ENCODE results near the gene ULK4. TPM values are rescaled to one million over a fixed set of nuclear protein-coding genes. Genes with fewer than 3 reads are reported as not detected.

The ULK4 gene
- total RNA-seq, 1 donor from 2014 or later, result 11.2 TPM

GRCh38 chr3:41248525-41248924, 713.4 kb downstream of the ULK4 start:
- DNase-seq (no peak), ATAC-seq (no peak)
- Histone ChIP-seq H3K27ac (no peak overlapping the region), H3K36me3 (peaks cover 7% of the 10 kb centered on the region), H3K27me3 (no peaks in the 10 kb centered on the region), H3K9me3 (no peaks in the 10 kb centered on the region), H3K4me1 (no peaks in the 10 kb centered on the region), H3K4me3 (no peak overlapping the region)
- TF ChIP-seq CTCF (IDR thresholded peaks at IDR 0.05), result no peak
- intact Hi-C loops (cut with DNase I), result no loop called here

- no peaks in the 10 kb centered on the region for H3K27me3 ChIP-seq
- H3K4me1 ChIP-seq, result no peaks in the 10 kb centered on the region
- H3K9me3 ChIP-seq, result no peaks in the 10 kb centered on the region
- no peak overlapping the region for H3K4me3 ChIP-seq
- H3K36me3 ChIP-seq, result peaks cover 14% of the 10 kb centered on the region
- no peak for DNase-seq
- intact Hi-C loops (cut with DNase I), result no loop called here
- no peak for ATAC-seq
- no peak for TF ChIP-seq CTCF (IDR thresholded peaks at IDR 0.05)
- no peak overlapping the region for H3K27ac ChIP-seq
Measured at GRCh38 chr3:41247055-41248004, 714.6 kb downstream of the ULK4 start.

GRCh38 chr3:41244620-41245336, 717.1 kb downstream of the ULK4 start:
- Histone ChIP-seq H3K36me3 (peaks cover 27% of the 10 kb centered on the region), H3K27me3 (no peaks in the 10 kb centered on the region), H3K4me3 (no peak overlapping the region), H3K4me1 (no peaks in the 10 kb centered on the region), H3K9me3 (no peaks in the 10 kb centered on the region), H3K27ac (no peak overlapping the region)
- intact Hi-C loops (cut with DNase I), result no loop called here
- no peak for TF ChIP-seq CTCF (IDR thresholded peaks at IDR 0.05)
- ATAC-seq (peak; percentile 12), DNase-seq (no peak)

- DNase-seq (no peak), ATAC-seq (no peak)
- TF ChIP-seq CTCF (IDR thresholded peaks at IDR 0.05), result no peak
- Histone ChIP-seq H3K4me3 (no peak overlapping the region), H3K27me3 (no peaks in the 10 kb centered on the region), H3K27ac (no peak overlapping the region), H3K9me3 (no peaks in the 10 kb centered on the region), H3K36me3 (peaks cover 42% of the 10 kb centered on the region), H3K4me1 (no peaks in the 10 kb centered on the region)
- intact Hi-C loops (cut with DNase I), result no loop called here
Measured at GRCh38 chr3:41243183-41243582, 718.7 kb downstream of the ULK4 start.

- H3K4me3 ChIP-seq, result no peak overlapping the region
- no peaks in the 10 kb centered on the region for H3K27me3 ChIP-seq
- ATAC-seq, result no peak
- H3K9me3 ChIP-seq, result no peaks in the 10 kb centered on the region
- no peak for TF ChIP-seq CTCF (IDR thresholded peaks at IDR 0.05)
- H3K27ac ChIP-seq, result no peak overlapping the region
- peaks cover 54% of the 10 kb centered on the region for H3K36me3 ChIP-seq
- DNase-seq, result no peak
- intact Hi-C loops (cut with DNase I), result no loop called here
- H3K4me1 ChIP-seq, result no peaks in the 10 kb centered on the region
Measured at GRCh38 chr3:41241800-41242571, 719.9 kb downstream of the ULK4 start.
